M059J (cell line): Measurements from ENCODE around the gene OPRL1. TPM values are rescaled to one million over a fixed set of nuclear protein-coding genes. Genes with fewer than 3 reads are reported as not detected.

Experiments used
- DNase-seq: peaks from one replicate; pipeline ENCODE4 v3.0.0-alpha.2; 2012; ENCODE audit warnings: low read depth
- total RNA-seq: library from RNA; depleted of rRNA; stranded (reverse); fragments of >200 nt; shearing (Covaris generic); gene quantifications from 2 replicates; pipeline ENCODE4 v1.2.3, GENCODE V29; 2014; rRNA removed

Gene OPRL1
- total RNA-seq, result 0.59 TPM in 1 of 2 replicates, not detected in the other

GRCh38 chr20:64080013-64080812 is at the start of gene OPRL1:
Gene OPRL1, plus strand, starts transcription at chr20:64080082. Its CDS starts 12,639 bp downstream, at chr20:64092721.
- DNase-seq, result no peak

GRCh38 chr20:64030371-64031134 is 49.3 kb upstream of the OPRL1 start:
- no peak for DNase-seq

- no peak for DNase-seq
These were observed 48.0 kb upstream of the OPRL1 start for GRCh38 chr20:64031822-64032314.

GRCh38 chr20:64032706-64033624 is 46.9 kb upstream of the OPRL1 start:
- DNase-seq, result no peak

GRCh38 chr20:64033981-64034493 is 45.8 kb upstream of the OPRL1 start:
- no peak for DNase-seq

GRCh38 chr20:64035066-64035932 is 44.6 kb upstream of the OPRL1 start:
- DNase-seq, result no peak

- DNase-seq, result no peak
These were observed 43.9 kb upstream of the OPRL1 start, which contains the start of gene C20orf204 for GRCh38 chr20:64035933-64036345. Gene C20orf204, plus strand, starts transcription at chr20:64036182. Its CDS starts 142 bp downstream, at chr20:64036324.

- no peak for DNase-seq
These were observed 43.3 kb upstream of the OPRL1 start for GRCh38 chr20:64036346-64037198.

GRCh38 chr20:64037199-64037497 is 42.7 kb upstream of the OPRL1 start:
- DNase-seq, result no peak

- peak; percentile 40 for DNase-seq
These were observed 42.2 kb upstream of the OPRL1 start for GRCh38 chr20:64037498-64038213.

GRCh38 chr20:64038224-64038564 is 41.7 kb upstream of the OPRL1 start:
- no peak for DNase-seq

- peak; percentile 83 for DNase-seq
These were observed 41.2 kb upstream of the OPRL1 start for GRCh38 chr20:64038565-64039292.

GRCh38 chr20:64039293-64040160 is 40.4 kb upstream of the OPRL1 start:
- no peak for DNase-seq

- DNase-seq, result no peak
These were observed 39.4 kb upstream of the OPRL1 start for GRCh38 chr20:64040231-64041039.

GRCh38 chr20:64041040-64041780 is 38.7 kb upstream of the OPRL1 start:
- no peak for DNase-seq

GRCh38 chr20:64041781-64042053 is 38.2 kb upstream of the OPRL1 start:
- DNase-seq, result no peak
